Activated CD8-positive, alpha-beta memory T cell treated with anti-CD3 and anti-CD28 coated beads, Interleukin-2, amount 50 U/mL, for 4 hours (primary cell): ENCODE measurements around the gene CTNNA3.

ENCODE experiments used
- DNase-seq: peaks from one replicate; pipeline ENCODE4 v3.0.0-alpha.2; 2020

Gene CTNNA3

DNA sequence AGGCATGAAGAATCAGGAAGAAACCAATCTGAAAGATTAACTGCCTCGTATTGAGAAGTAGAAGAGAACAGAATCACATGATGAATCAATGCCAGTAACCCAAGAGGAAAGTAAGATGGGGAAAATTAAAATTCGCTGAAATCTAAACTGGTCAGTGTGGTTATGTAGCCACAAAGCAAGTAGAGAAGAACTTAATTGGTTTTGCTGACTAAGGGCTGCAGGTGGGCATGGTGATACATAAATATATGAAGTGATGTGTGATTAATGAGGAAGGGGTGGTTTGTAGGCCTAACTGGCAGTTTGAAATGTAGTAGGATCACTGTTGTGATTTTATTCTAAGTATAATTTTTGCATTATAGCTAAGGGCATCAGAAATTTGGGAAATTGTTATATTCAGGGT lies 853.6 kb downstream of the CTNNA3 start:
- no peak for DNase-seq

DNA sequence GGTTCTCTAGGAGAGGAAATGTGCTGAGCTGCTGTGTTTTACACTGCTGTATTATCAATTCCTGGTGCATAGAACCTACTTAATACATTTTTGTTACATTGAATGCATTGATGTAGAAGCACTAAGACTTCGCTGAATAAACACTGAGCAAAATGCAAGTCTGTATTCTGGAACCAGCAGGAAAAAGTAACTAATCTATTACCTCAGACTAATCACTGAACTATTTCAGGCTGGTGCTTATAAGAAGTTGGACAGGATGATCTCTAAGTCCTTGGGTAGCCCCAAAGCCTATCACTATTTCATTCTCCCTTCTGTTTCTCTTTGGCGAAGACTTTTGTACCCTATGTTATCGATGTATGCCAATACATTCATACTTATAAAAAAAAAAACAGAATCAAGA lies 857.3 kb downstream of the CTNNA3 start:
- DNase-seq: no peak

DNA sequence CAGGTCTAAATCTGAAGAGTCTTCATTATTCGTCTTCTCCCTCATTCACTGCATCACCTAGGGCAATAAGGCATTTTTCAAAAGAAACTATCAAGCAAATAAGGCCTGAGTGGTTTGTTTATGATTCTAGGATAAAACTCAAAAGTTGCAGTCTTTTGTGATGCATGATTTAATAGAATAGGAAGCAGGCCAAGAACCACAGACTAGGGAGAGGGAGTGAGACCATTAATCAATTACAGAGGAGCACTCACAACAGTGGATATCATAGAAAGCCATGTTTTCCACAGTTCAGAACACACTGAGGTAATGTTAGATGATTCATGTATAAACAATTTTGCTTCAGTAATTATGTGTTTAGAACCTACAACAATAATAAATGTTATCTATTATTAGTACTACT lies 858.0 kb downstream of the CTNNA3 start:
- DNase-seq: no peak

DNA sequence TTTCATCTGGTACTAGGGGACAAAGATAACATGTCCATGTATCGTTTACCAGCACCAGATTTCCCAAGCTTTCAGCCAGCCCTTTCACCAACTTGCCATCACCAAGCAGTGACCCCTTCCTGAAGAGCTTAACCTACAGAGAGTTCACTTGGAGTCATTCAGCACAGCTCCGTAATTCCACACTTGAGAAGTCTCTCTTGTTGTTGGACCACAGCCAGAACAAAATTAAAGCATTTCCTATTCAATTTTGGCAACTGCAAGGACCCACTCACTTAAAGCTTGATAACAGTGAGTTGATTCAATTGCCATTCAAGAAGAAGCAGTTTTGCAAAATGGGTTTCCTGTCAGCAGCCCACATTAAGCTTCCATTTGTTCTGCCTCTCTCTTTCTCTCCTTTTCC lies 858.7 kb downstream of the CTNNA3 start:
- DNase-seq: no peak

DNA sequence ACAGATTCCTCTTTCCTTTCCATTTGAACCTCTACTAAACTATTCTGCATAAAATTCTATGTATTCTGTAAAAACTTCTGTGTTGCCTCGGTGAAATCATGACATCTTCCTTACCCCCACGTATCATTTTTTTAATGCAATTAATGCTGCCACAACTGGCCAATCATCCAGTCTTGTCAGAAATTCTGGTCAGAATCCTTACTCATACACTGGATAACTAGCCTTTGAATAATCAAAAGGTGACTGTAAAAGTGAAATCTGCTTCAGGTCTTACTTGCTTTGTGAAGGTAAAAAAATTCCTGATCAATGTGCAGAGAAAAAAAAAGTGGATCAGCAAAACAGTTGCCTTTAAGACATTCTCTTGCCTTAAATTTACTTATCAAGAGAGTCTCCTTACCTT lies 859.2 kb downstream of the CTNNA3 start:
- no peak for DNase-seq

DNA sequence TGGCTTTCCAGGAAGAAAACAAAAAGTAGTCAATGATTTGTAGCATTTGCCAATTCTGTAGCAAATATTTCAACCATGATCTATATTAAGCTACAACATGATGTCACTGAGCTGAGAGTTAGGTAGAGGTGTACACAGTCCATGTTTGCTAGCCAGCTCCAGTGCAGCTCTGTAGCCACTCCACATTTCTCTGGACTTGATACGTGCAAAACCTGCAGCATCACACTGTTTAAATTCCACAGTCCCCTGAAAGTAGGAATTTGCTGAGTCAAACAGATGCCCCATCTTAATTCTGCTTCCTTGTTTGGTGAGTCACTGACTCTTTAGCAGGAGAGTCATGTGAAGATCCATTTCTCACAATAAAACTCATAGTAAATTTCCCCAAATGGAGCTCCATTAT lies 859.9 kb downstream of the CTNNA3 start:
- DNase-seq: no peak

DNA sequence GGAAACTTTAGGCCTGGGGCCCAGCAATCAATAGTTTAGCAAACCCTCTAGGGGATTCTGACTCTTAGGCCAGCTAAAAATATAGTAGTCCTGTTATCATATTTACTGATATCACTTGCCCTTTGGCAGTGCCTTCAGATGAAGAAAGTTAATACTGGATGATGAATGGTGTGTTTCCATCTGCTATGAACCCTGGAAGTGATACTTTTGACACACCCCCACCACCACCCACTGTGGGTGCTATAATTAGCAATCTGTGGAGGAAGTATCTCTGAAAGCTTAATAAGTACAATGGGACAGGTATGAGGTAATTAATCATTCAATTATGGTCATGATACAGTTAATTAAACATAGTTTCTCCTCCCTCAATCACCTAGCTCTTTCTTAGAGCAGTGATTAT lies 860.6 kb downstream of the CTNNA3 start:
- no peak for DNase-seq

DNA sequence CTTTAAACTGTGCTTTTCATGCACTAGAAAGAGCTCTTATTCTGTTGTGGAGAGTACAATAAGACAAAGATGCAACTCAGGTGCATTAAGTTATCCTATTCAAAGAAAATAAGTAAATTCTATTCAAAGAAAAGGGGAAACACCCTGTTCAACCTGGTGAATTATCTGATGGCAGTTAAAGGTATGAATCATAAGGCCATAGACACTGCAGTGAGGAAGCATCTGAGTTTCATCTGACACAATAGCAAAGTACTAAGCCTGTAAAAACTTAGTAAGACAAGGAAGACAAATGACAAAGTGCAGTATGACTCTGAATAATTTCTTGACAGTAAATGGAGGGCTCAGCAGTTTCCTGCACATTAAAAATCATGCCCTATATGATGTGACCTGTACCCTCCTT lies 861.2 kb downstream of the CTNNA3 start:
- no peak for DNase-seq

DNA sequence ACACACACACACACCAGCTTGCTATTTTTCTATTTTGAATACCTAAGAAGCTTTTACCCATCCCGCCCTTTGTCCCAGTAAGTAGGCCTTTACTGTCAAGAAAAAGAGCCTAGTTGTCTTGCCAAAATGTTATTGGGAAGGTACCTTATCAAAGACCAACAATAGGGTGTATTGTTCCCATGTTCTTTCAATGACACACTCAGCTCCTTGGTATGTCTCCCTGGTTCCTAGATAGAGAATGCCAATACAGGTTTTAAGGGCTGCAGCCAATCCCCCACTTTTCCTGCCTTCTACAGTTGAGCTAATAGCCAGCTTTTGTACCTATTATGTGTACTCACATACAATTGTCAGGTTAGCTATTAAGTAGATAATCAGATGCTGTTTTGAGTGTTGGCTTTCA lies 862.1 kb downstream of the CTNNA3 start:
- DNase-seq: no peak

DNA sequence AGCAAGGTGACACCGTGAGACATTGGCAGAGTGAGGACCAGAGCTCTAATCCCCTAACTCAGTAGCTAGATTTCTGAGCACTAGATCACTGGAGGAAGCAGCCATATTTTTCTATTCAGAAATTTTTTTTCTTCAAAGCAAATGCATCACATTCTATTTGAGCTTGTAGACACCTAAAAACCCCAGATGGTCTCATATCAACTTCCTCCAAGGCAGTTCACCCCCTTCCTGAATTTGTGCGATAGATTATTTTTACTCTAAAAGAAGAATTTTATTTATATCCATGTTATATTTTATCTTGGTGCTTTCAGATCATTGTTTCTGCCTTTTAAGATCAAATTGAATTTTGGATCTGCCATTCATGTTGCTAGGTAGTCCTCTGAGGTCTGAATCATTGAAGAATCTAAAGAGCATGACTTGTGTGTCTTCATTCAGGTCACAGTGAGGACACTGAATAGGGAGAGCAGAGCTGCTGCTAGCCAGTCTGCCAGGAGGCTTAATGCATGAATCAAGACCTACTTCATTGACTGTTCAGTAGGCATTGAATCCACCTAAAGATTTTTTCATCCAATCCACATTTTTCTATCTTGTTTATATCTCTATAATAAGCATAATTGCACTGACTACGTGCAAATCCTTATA lies 863.1 kb downstream of the CTNNA3 start:
- DNase-seq: no peak

DNA sequence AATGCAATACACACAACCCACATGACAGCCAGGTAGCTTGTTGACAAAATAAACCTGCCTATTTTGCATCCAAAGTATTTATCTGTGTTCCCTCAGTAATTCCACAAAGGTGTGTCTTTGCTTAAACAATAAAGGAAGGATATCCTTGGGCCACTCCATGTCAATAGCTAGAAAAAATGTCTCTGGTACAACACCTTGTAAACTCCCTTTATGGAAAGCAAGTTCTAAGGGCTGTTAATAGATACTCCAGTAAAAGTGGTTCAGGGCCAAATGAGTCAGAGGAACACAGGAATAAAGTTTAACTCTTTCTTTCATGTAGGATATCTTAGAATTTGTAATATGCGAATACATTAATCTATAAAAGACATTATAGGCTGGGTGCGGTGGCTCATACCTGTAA lies 867.0 kb downstream of the CTNNA3 start:
- no peak for DNase-seq

DNA sequence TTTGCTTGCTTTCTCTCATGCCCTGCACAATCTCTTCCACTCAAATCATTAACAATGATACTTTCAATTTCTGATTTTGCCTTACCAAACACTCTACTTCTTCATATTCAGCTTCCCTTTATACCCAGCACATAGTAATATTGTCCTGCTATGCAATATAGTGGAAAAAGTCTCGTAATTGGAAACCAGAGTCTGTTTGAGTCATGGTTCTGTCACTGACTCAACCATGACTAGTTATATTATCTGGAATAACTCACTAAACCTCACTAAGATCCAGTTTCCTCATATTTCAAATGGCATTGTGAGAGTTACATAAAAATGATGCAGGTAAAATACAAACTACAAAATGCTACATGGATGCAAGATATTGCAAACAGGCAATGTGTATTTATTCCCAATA lies 868.6 kb downstream of the CTNNA3 start:
- DNase-seq: no peak

DNA sequence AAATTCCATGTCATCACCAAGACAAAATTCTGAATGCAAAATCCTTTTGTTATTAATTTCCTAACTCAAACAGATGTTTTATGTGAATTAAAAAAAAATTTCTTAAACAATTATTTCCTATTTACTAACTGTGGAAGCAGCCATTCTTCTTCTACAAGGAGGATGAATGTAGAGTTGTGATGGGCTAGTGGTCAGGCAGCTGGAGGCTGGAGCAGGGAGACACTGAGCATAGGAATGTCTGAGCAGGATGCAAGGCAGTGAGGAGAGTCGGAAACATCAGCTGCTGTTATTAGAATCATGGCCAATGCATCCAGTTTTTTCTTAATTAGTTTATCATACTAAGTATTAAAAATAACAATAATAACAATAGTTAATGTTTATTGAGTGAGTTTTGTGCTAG lies 872.7 kb downstream of the CTNNA3 start:
- DNase-seq: no peak

DNA sequence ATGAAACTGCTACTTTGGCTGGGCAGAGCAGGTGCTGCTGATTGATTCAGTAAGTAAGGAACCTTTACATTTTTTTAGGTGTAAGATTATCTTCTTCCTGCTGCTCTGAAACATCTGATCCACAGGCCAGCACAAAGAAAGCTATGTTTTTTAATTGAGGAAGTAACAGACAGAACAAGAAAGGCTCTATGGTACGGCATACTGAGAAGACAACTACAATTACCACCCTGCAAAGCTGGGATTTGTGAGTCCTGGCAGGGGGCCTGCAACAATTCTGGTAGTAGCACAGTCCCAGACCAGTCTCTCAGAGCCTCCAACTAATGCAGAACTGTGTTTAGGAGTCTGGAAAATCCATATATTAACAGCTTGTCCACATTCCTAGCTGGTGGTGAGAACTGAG lies 873.2 kb downstream of the CTNNA3 start:
- no peak for DNase-seq

DNA sequence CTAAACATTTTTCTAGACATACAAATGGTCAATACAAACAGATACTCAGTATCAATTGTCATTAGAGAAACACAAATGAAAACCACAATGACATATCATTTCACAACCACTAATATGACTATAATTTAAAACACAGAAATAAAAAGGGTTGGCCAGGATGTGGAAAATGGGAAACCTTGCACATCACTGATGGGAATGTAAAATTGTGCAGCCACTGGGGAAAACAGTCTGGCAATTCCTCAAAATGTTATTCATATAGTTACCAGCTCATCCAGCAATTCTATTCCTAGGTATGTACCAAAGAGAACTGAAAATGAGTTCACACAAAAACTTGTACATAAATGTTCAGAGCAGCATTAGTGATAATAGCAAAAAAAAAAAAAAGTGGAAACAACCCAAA lies 876.3 kb downstream of the CTNNA3 start:
- no peak for DNase-seq

DNA sequence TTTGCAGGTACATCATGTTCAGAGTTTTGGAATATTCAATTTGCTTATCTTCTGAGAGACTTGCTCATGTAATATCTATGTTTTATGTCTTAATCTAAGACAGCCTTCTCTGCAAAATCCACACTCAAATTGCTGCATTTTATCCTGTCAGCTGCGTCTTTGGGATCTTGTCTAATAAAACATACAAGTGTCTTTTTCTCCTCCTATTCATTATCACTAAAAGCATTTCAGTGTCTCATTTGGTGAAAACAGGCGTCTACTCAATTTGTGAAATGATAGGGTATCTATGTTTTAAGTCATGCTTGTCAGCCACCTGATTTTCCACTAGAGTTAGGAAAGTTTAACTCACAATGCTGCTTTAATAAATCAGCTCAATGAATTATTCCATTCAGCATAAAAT lies 882.9 kb downstream of the CTNNA3 start:
- no peak for DNase-seq

DNA sequence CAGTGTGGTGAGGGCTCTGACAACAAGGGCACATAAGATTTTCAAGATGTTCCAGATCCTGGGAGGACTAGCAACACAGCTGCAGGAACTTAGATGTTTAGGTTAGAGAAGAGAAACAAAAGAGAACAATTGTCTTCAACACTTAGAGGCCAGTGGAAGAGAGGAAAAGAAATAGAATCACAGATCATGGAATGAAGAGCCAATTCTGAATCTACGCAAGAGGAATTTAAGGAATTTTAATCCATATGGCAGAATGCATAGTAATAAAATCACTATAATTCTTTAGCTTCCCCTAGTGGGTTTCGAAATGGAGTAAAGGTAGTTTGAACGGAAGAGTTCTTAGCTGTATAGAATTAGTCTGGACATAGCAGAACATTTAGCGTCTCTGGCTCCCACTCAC lies 884.8 kb downstream of the CTNNA3 start:
- DNase-seq: no peak

DNA sequence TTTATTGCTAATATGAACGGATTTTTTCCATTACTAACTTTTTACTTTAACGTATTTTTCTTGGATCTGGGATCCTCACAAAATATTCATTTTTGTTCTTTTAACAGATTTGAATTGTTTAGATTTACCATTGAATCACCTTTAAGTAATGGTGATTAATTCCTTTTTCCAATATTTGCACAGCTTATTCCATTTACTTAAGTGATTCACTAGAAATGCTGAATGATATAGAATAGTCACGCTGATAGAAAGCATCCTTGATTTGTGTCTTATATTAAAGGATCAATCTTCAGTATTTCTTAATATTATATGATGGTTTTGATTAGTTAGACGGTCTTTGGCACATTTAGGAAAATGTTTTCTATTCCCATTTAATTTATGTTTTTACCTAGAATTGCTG lies 886.6 kb downstream of the CTNNA3 start:
- no peak for DNase-seq

DNA sequence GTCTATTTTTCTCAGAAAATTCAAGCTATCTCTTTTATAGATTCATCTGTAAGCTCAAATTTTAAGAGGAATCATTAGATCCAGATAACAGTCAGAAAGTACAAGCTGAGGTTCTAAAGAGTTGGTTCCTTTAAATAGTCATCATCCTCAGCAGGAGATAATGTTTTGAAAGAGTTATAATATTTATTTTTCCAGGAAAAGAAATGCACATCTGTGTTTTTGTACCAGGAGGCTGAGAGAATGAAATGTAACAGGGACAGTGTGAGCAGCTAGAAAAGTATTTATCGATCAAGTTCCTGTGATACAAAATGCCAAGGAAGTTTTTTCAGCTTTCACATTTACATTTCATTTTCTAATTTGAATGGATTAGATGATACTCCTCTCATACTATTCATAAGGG lies 890.4 kb downstream of the CTNNA3 start:
- no peak for DNase-seq

DNA sequence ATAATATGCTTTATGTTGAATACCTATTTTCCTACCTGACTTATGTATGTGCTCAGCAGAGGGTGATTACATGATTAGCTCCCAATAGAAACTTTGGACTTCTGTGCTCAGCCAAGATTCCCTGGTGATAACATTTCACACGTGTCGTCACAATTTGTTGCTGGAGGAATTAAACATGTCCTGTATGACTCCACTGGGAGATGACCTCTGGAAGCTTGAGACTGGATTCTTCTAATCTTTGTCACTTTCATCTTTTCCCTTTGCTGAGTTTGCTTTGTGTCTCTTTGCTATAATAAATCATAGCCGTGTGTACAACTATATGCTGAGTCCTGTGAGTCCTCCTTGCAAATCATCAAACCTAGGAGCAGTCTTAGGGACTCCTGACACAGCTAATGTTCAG lies 891.0 kb downstream of the CTNNA3 start:
- no peak for DNase-seq

DNA sequence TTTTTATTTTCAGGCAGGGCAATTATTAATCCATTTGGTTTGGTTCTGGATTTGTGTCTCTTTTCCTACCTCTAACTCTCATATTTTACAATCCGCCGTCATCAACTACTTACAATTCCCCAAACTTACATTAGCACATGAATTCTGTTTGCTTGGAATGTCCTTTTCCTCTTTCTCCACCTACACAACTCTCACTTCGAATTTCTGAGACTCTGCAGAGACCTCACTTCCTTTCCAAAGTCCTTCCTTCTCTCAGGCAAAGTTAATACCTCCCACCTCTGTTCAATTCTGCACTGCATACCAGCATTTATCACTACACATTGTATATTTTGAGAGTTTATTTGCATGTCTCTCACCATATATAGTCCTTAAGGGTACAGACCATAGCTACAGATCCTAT lies 892.8 kb downstream of the CTNNA3 start:
- no peak for DNase-seq

DNA sequence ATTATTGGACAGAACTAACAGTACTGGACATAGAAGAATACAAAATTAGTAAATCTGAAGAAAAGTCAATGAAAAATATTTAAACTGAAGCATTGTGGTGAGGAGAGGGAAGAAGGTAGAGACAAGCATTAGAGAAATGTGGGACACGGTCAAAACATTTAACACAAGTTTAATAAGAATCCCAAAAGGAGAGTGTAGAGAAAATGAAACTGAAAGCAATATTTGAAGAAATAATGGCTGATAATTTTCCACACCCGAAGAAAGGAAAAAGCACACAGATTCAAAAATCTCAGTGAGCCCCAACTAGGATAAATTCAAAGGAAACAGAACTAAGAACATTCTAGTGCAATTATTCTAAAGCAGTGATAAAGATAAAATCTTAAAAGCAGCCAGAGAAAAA lies 896.5 kb downstream of the CTNNA3 start:
- DNase-seq: no peak

DNA sequence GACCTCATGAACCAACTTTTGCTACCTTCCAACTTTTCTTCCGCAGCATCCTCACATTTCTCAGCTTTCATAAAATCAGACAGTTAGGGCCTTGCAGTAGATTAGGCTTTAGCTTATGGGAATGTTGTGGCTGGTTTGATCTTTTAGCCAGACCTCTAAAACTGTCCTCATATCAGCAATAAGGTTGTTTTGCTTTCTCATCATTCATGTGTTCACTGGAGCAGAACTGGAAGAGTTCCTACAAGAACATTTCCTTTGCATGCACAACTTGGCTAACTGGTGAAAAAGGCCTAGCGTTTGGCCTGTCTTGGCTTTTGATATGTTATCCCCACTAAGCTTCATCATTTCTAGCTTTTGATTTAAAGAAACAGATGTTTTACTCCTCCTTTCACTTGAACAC lies 900.1 kb downstream of the CTNNA3 start:
- no peak for DNase-seq

DNA sequence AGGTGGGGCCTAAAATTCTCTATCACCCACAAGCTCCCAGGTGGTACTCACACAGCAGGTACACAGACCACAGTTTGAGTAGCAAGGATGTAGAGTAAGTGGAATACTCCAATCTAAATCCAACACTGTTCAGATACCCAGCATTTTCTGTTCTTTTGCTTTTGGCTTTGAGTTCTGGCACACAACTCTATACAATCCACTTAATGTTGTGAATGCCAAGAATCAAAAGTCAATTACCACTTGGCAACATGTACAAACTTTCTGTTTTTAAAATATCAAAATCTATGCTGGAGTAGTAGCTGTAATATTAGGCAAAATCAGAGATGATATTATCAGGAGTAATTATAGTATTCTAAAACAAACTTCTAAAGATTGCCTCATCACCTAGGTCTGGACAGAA lies 903.6 kb downstream of the CTNNA3 start:
- no peak for DNase-seq

DNA sequence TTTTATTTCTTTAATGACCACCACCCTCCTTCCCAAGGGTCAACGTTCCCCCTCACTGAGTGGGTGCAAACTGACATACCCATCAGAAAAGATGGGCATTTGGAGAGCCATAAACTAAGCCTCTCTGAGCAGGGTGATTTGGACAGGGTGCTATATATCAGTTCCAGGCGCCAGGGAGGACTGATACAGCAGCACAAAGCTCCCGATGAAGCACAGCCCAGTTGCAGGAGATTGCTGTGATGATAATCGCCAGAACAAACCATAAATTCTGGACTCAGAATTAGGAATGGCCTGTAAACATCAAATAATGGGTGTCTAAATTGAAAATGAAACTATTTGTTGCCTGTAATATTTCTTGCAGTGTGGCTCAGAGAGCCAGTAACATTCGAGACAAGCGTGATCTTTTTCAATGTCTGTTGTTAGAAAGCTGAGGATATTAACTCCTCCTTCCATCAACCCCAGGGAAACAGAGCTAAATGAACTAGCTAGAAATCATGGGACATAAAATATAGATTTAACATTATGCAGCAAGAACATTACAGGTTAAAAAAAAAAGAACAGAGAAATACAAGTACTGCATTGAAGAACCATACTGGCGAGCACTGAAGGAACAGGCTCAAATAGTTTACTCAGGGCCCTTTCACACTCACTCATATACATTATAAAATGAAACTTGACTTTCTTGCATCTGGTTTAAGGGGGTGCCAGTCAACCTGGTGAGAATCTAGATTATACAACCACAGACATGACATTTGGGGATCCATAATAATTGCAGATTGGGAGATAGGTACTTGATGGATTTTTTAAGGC lies 907.6 kb downstream of the CTNNA3 start:
- DNase-seq: no peak
